ENCODE data around the gene FSTL4.

GRCh38 chr5:133261993-133262392 lies 350.3 kb downstream of the FSTL4 start:
- TF ChIP-seq, protein P1, sequence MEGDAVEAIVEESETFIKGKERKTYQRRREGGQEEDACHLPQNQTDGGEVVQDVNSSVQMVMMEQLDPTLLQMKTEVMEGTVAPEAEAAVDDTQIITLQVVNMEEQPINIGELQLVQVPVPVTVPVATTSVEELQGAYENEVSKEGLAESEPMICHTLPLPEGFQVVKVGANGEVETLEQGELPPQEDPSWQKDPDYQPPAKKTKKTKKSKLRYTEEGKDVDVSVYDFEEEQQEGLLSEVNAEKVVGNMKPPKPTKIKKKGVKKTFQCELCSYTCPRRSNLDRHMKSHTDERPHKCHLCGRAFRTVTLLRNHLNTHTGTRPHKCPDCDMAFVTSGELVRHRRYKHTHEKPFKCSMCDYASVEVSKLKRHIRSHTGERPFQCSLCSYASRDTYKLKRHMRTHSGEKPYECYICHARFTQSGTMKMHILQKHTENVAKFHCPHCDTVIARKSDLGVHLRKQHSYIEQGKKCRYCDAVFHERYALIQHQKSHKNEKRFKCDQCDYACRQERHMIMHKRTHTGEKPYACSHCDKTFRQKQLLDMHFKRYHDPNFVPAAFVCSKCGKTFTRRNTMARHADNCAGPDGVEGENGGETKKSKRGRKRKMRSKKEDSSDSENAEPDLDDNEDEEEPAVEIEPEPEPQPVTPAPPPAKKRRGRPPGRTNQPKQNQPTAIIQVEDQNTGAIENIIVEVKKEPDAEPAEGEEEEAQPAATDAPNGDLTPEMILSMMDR (IDR thresholded peaks at IDR 0.05; ENCODE audit: poor library complexity, severe bottlenecking), result no peak
- TF ChIP-seq EZH2 (IDR thresholded peaks at IDR 0.05; ENCODE audit: borderline replicate concordance, insufficient read depth, low read length, poor library complexity, severe bottlenecking) (no peak), TAF1 (IDR thresholded peaks at IDR 0.05; ENCODE audit: low read depth) (no peak), EP300 (conservative IDR thresholded peaks at IDR 0.05; ENCODE audit: poor library complexity, severe bottlenecking) (no peak), MXI1 (conservative IDR thresholded peaks at IDR 0.05; ENCODE audit: poor library complexity, severe bottlenecking) (no peak)

Data from neural cell (in vitro differentiated cells).